ENCODE measurements around the gene MYCT1. TPM values are rescaled to one million over a fixed set of nuclear protein-coding genes. Genes with fewer than 3 reads are reported as not detected.

The MYCT1 gene
- total and polyA plus RNA-seq, 4 donors = 3.6 to 9.1 (median 4.3) TPM

DNA sequence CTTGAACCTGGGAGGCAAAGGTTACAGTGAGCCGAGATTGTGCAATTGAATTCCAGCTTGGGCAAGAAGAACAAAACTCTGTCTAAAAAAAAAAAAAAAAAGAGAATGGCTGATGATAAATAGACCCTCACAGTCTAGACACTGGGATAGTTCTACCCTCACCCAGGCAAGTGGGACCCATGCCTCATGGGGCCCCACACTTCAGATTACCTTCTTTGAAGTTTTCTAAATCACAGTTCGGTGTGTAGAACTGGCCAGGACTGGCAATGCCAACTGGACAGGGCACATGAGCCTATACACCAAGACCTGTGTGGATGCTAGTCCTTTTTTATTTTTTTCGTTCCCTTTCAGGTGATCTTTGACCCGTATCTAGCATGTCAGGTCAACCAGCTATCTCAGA, 28.6 kb downstream of the MYCT1 start:
- WGBS = 45% methylated on average over 4 of the region's 4 CpGs
- no peak for DNase-seq (ENCODE audit: low spot score)
- Histone ChIP-seq H3K27me3 (ENCODE audit: control insufficient read depth in 4 of 4, insufficient read depth in 4 of 4, low read length in 3 of 4) (no peaks in the 10 kb centered on the region), H3K4me1 (ENCODE audit: control insufficient read depth in 4 of 4, insufficient read depth in 4 of 4, low read length in 3 of 4) (no peaks in the 10 kb centered on the region), H3K9me3 (ENCODE audit: control insufficient read depth in 4 of 4, low read length in 3 of 4) (no peaks in the 10 kb centered on the region), H3K36me3 (ENCODE audit: control insufficient read depth in 4 of 4, insufficient read depth in 3 of 4, low read depth in 1 of 4, low read length in 3 of 4) (no peaks in the 10 kb centered on the region), H3K27ac (ENCODE audit: low read depth in 1 of 2, low read length in 2 of 2) (no peak overlapping the region), H3K9ac (ENCODE audit: low read depth in 1 of 2, low read length in 2 of 2) (no peak overlapping the region), H3K4me3 (ENCODE audit: low read depth in 1 of 3, low read length in 3 of 3) (no peak overlapping the region)
- TF ChIP-seq, protein P1, sequence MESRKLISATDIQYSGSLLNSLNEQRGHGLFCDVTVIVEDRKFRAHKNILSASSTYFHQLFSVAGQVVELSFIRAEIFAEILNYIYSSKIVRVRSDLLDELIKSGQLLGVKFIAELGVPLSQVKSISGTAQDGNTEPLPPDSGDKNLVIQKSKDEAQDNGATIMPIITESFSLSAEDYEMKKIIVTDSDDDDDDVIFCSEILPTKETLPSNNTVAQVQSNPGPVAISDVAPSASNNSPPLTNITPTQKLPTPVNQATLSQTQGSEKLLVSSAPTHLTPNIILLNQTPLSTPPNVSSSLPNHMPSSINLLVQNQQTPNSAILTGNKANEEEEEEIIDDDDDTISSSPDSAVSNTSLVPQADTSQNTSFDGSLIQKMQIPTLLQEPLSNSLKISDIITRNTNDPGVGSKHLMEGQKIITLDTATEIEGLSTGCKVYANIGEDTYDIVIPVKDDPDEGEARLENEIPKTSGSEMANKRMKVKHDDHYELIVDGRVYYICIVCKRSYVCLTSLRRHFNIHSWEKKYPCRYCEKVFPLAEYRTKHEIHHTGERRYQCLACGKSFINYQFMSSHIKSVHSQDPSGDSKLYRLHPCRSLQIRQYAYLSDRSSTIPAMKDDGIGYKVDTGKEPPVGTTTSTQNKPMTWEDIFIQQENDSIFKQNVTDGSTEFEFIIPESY (IDR thresholded peaks at IDR 0.05) = no peak
- no peak for TF ChIP-seq NR2F2 (IDR thresholded peaks at IDR 0.05)
- TF ChIP-seq YY1 (IDR thresholded peaks at IDR 0.05) = no peak

DNA sequence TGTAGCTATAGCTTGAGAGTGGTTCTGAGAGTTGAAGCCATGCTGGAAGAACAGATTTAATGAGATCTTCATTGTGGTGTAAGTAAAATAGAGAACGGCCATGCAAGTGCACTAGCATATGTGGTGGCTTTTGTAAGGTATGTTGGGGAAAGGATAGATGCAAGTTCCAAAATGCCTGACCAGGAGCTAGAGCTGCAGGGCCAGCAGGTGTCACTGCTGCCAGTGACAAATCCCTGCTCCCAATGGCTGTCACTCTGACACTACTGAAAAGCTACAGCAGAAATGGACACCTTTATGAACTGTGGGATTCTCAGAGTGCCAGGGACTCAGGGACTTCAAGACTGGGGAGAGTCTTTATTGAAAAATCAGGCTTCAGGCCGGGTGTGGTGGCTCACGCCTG, 29.8 kb downstream of the MYCT1 start:
- no peak overlapping the region for H3K9ac ChIP-seq (ENCODE audit: low read depth in 1 of 2, low read length in 2 of 2)
- WGBS = 85% methylated on average over 3 of the region's 3 CpGs
- no peaks in the 10 kb centered on the region for H3K4me1 ChIP-seq (ENCODE audit: control insufficient read depth in 4 of 4, insufficient read depth in 4 of 4, low read length in 3 of 4)
- no peaks in the 10 kb centered on the region for H3K27me3 ChIP-seq (ENCODE audit: control insufficient read depth in 4 of 4, insufficient read depth in 4 of 4, low read length in 3 of 4)
- TF ChIP-seq SP1 (IDR thresholded peaks at IDR 0.05) = no peak
- TF ChIP-seq HNF4G (IDR thresholded peaks at IDR 0.05) = no peak
- TF ChIP-seq NR2F2 (IDR thresholded peaks at IDR 0.05) = no peak
- TF ChIP-seq FOXA2 (IDR thresholded peaks at IDR 0.05) = no peak
- no peak for TF ChIP-seq GABPA (IDR thresholded peaks at IDR 0.05 in 1 of 2, conservative IDR thresholded peaks at IDR 0.05 in 1 of 2)
- no peak for TF ChIP-seq FOXA1 (IDR thresholded peaks at IDR 0.05)
- TF ChIP-seq JUND (IDR thresholded peaks at IDR 0.05) = no peak
- TF ChIP-seq RXRA (IDR thresholded peaks at IDR 0.05) = no peak
- no peak for TF ChIP-seq EGR1 (IDR thresholded peaks at IDR 0.05; ENCODE audit: low read depth in 2 of 2)
- TF ChIP-seq TAF1 (conservative IDR thresholded peaks at IDR 0.05) = no peak
- TF ChIP-seq, protein P2, sequence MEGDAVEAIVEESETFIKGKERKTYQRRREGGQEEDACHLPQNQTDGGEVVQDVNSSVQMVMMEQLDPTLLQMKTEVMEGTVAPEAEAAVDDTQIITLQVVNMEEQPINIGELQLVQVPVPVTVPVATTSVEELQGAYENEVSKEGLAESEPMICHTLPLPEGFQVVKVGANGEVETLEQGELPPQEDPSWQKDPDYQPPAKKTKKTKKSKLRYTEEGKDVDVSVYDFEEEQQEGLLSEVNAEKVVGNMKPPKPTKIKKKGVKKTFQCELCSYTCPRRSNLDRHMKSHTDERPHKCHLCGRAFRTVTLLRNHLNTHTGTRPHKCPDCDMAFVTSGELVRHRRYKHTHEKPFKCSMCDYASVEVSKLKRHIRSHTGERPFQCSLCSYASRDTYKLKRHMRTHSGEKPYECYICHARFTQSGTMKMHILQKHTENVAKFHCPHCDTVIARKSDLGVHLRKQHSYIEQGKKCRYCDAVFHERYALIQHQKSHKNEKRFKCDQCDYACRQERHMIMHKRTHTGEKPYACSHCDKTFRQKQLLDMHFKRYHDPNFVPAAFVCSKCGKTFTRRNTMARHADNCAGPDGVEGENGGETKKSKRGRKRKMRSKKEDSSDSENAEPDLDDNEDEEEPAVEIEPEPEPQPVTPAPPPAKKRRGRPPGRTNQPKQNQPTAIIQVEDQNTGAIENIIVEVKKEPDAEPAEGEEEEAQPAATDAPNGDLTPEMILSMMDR (IDR thresholded peaks at IDR 0.05; ENCODE audit: low read depth, low read length, missing input control) = no peak
- TF ChIP-seq, protein P1 (IDR thresholded peaks at IDR 0.05) = no peak
- TF ChIP-seq HNF4A (conservative IDR thresholded peaks at IDR 0.05) = no peak
- TF ChIP-seq, protein P3, sequence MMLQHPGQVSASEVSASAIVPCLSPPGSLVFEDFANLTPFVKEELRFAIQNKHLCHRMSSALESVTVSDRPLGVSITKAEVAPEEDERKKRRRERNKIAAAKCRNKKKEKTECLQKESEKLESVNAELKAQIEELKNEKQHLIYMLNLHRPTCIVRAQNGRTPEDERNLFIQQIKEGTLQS (IDR thresholded peaks at IDR 0.05) = no peak
- TF ChIP-seq, protein P4, sequence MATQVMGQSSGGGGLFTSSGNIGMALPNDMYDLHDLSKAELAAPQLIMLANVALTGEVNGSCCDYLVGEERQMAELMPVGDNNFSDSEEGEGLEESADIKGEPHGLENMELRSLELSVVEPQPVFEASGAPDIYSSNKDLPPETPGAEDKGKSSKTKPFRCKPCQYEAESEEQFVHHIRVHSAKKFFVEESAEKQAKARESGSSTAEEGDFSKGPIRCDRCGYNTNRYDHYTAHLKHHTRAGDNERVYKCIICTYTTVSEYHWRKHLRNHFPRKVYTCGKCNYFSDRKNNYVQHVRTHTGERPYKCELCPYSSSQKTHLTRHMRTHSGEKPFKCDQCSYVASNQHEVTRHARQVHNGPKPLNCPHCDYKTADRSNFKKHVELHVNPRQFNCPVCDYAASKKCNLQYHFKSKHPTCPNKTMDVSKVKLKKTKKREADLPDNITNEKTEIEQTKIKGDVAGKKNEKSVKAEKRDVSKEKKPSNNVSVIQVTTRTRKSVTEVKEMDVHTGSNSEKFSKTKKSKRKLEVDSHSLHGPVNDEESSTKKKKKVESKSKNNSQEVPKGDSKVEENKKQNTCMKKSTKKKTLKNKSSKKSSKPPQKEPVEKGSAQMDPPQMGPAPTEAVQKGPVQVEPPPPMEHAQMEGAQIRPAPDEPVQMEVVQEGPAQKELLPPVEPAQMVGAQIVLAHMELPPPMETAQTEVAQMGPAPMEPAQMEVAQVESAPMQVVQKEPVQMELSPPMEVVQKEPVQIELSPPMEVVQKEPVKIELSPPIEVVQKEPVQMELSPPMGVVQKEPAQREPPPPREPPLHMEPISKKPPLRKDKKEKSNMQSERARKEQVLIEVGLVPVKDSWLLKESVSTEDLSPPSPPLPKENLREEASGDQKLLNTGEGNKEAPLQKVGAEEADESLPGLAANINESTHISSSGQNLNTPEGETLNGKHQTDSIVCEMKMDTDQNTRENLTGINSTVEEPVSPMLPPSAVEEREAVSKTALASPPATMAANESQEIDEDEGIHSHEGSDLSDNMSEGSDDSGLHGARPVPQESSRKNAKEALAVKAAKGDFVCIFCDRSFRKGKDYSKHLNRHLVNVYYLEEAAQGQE (IDR thresholded peaks at IDR 0.05) = no peak
- no peak for TF ChIP-seq RAD21 (IDR thresholded peaks at IDR 0.05)
- TF ChIP-seq, protein P5, sequence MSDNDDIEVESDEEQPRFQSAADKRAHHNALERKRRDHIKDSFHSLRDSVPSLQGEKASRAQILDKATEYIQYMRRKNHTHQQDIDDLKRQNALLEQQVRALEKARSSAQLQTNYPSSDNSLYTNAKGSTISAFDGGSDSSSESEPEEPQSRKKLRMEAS (IDR thresholded peaks at IDR 0.05) = no peak
- H3K4me3 ChIP-seq (ENCODE audit: low read depth in 1 of 3, low read length in 3 of 3) = no peak overlapping the region
- H3K27ac ChIP-seq (ENCODE audit: low read depth in 1 of 2, low read length in 2 of 2) = no peak overlapping the region
- H3K9me3 ChIP-seq (ENCODE audit: control insufficient read depth in 4 of 4, low read length in 3 of 4) = no peaks in the 10 kb centered on the region
- no peaks in the 10 kb centered on the region for H3K36me3 ChIP-seq (ENCODE audit: control insufficient read depth in 4 of 4, insufficient read depth in 3 of 4, low read depth in 1 of 4, low read length in 3 of 4)
- no peak for DNase-seq (ENCODE audit: low spot score)

All from liver (tissue), 9 donors.